Measurements from ENCODE around the gene B4GALT5.

B4GALT5 gene

GRCh38 chr20:49700411-49701185, 13.1 kb downstream of the B4GALT5 start:
- peak; percentile 88 for DNase-seq (ENCODE audit: low read depth)

- DNase-seq (ENCODE audit: low read depth) = peak; percentile 79
Measured at GRCh38 chr20:49699200-49699992, 14.3 kb downstream of the B4GALT5 start.

GRCh38 chr20:49698477-49698876, 15.2 kb downstream of the B4GALT5 start:
- DNase-seq (ENCODE audit: low read depth) = no peak

- no peak for DNase-seq (ENCODE audit: low read depth)
Measured at GRCh38 chr20:49697071-49697470, 16.6 kb downstream of the B4GALT5 start.

GRCh38 chr20:49696594-49696993, 17.1 kb downstream of the B4GALT5 start:
- DNase-seq (ENCODE audit: low read depth) = peak; percentile 48

GRCh38 chr20:49695830-49696229, 17.8 kb downstream of the B4GALT5 start:
- DNase-seq (ENCODE audit: low read depth) = no peak

GRCh38 chr20:49694450-49695071, 19.1 kb downstream of the B4GALT5 start:
- no peak for DNase-seq (ENCODE audit: low read depth)

GRCh38 chr20:49693435-49694171, 20.1 kb downstream of the B4GALT5 start:
- DNase-seq (ENCODE audit: low read depth) = no peak

GRCh38 chr20:49692941-49693340, 20.7 kb downstream of the B4GALT5 start:
- no peak for DNase-seq (ENCODE audit: low read depth)

GRCh38 chr20:49691818-49692568, 21.7 kb downstream of the B4GALT5 start:
- no peak for DNase-seq (ENCODE audit: low read depth)

- DNase-seq (ENCODE audit: low read depth) = peak; percentile 42
Measured at GRCh38 chr20:49690899-49691620, 22.6 kb downstream of the B4GALT5 start.

- DNase-seq (ENCODE audit: low read depth) = no peak
Measured at GRCh38 chr20:49687595-49688567, 25.8 kb downstream of the B4GALT5 start.

GRCh38 chr20:49685809-49686208, 27.9 kb downstream of the B4GALT5 start:
- DNase-seq (ENCODE audit: low read depth) = peak; percentile 71

- DNase-seq (ENCODE audit: low read depth) = no peak
Measured at GRCh38 chr20:49685161-49685601, 28.5 kb downstream of the B4GALT5 start.

- DNase-seq (ENCODE audit: low read depth) = no peak
Measured at GRCh38 chr20:49684335-49684997, 29.2 kb downstream of the B4GALT5 start.

- no peak for DNase-seq (ENCODE audit: low read depth)
Measured at GRCh38 chr20:49682798-49683197, 30.9 kb downstream of the B4GALT5 start.

- DNase-seq (ENCODE audit: low read depth) = no peak
Measured at GRCh38 chr20:49682278-49682677, 31.4 kb downstream of the B4GALT5 start.

GRCh38 chr20:49681850-49682216, 31.8 kb downstream of the B4GALT5 start:
- no peak for DNase-seq (ENCODE audit: low read depth)

- no peak for DNase-seq (ENCODE audit: low read depth)
Measured at GRCh38 chr20:49680484-49680883, 33.2 kb downstream of the B4GALT5 start.
